Muscle layer of colon (tissue), 2 donors: ENCODE data around the gene USP9X.
A peak's percentile ranks its signal among the peaks of the same experiment; 100 is the strongest.
"Not testable (repeated sequence)": the region's sequence is repeated elsewhere in the genome, so short reads cannot be mapped to it uniquely, and the experiment has no call there.

Source experiments
- H3K27ac ChIP-seq: one replicate; pipeline ENCODE4 v1.7.0; 2013; ENCODE audit warnings: low read depth, mild to moderate bottlenecking, low read length, moderate library complexity
- H3K27me3 ChIP-seq, 2 donors: one replicate each; pipeline ENCODE4 v1.7.0; 2013; ENCODE audit warnings: low read length in 2 of 2, mild to moderate bottlenecking in 2 of 2; ENCODE audit not compliant: insufficient read depth in 2 of 2, control insufficient read depth in 1 of 2
- H3K36me3 ChIP-seq: one replicate; pipeline ENCODE4 v1.7.0; 2013; ENCODE audit warnings: mild to moderate bottlenecking, low read length; ENCODE audit not compliant: insufficient read depth
- H3K4me1 ChIP-seq: one replicate; pipeline ENCODE4 v1.7.0; 2013; ENCODE audit warnings: mild to moderate bottlenecking, low read length; ENCODE audit not compliant: insufficient read depth
- H3K4me3 ChIP-seq, 2 donors: one replicate each; pipeline ENCODE4 v1.7.0; 2013; ENCODE audit warnings: low read length in 2 of 2, low read depth in 1 of 2, mild to moderate bottlenecking in 1 of 2, moderate library complexity in 1 of 2
- H3K9ac ChIP-seq: one replicate; pipeline ENCODE4 v1.7.0; 2013; ENCODE audit warnings: low read length
- H3K9me3 ChIP-seq: one replicate; pipeline ENCODE4 v1.7.0; 2013; ENCODE audit warnings: mild to moderate bottlenecking, low read length
- donor health status: abdominal sarcoma.
- donor health status: Adenocarcinoma of cecum.

USP9X gene

GRCh38 chrX:41063276-41063675 lies 22.0 kb upstream of the USP9X start:
- not testable (repeated sequence) for H3K4me1 ChIP-seq, H3K27me3 ChIP-seq, H3K9ac ChIP-seq, H3K4me3 ChIP-seq, H3K36me3 ChIP-seq, H3K27ac ChIP-seq, H3K9me3 ChIP-seq

GRCh38 chrX:41064018-41064417 lies 21.2 kb upstream of the USP9X start:
- no peak overlapping the region for H3K4me3 ChIP-seq
- H3K4me1 ChIP-seq = no peaks in the 10 kb centered on the region
- no peaks in the 10 kb centered on the region for H3K36me3 ChIP-seq
- H3K9ac ChIP-seq = no peak overlapping the region
- H3K27me3 ChIP-seq = no peaks in the 10 kb centered on the region
- H3K9me3 ChIP-seq = no peaks in the 10 kb centered on the region
- H3K27ac ChIP-seq = no peak overlapping the region

- Histone ChIP-seq H3K27me3 (peaks cover 0 to 5% of the 10 kb centered on the region in 2 donors), H3K36me3 (no peaks in the 10 kb centered on the region), H3K4me3 (no peak overlapping the region), H3K9me3 (no peaks in the 10 kb centered on the region), H3K9ac (no peak overlapping the region), H3K27ac (no peak overlapping the region), H3K4me1 (no peaks in the 10 kb centered on the region)
These were observed 18.9 kb upstream of the USP9X start for GRCh38 chrX:41066391-41066790.

DNA sequence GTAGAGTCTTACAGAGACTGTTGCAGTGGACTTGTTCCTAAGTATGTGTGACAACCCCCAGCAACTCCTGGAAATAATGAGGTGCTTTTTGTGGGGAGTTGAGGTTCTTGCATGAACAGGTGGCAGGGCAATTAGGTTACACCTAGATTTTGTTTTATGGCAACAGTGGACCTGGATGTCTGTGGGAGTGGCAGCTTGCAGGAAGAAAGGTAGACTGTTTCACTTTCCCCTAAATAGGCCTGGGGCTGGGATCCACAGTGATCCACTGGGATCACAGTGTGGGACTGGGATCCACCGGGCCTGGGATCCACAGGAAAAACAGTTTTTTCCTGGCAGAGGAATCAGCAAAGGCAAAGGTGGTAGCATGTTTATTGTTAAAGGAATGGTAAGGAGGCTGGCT lies 18.3 kb upstream of the USP9X start:
- Histone ChIP-seq H3K9me3 (no peaks in the 10 kb centered on the region), H3K4me1 (no peaks in the 10 kb centered on the region), H3K9ac (no peak overlapping the region), H3K36me3 (no peaks in the 10 kb centered on the region), H3K4me3 (no peak overlapping the region), H3K27ac (no peak overlapping the region), H3K27me3 (peaks cover 0 to 5% of the 10 kb centered on the region in 2 donors)

- no peaks in the 10 kb centered on the region for H3K36me3 ChIP-seq
- H3K9me3 ChIP-seq = no peaks in the 10 kb centered on the region
- H3K4me1 ChIP-seq = no peaks in the 10 kb centered on the region
- H3K27ac ChIP-seq = no peak overlapping the region
- H3K4me3 ChIP-seq = no peak overlapping the region
- H3K9ac ChIP-seq = no peak overlapping the region
- H3K27me3 ChIP-seq = peaks cover 0 to 5% of the 10 kb centered on the region in 2 donors
These were observed 17.5 kb upstream of the USP9X start for GRCh38 chrX:41067721-41068120.

DNA sequence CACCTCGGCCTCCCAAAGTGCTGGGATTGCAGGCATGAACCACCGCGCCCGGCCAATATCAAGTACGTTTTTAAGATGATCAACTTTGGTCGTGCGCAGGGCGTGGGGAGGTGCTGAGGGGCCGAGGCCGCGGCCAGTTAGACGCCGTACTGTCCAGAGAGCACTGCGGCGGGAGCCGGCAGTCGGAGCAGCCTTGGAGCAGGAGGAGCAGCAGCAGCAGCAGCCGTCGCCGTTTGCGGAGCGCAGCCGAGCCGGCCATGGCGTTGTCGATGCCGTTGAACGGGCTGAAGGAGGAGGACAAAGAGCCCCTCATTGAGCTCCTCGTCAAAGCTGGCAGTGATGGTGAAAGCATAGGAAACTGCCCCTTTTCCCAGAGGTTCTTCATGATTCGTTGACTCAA lies 8.5 kb upstream of the USP9X start:
- Histone ChIP-seq H3K9ac (no peak overlapping the region), H3K36me3 (no peaks in the 10 kb centered on the region), H3K27ac (no peak overlapping the region), H3K27me3 (peaks cover 0 to 7% of the 10 kb centered on the region in 2 donors), H3K9me3 (no peaks in the 10 kb centered on the region), H3K4me1 (no peaks in the 10 kb centered on the region), H3K4me3 (no peak overlapping the region)

DNA sequence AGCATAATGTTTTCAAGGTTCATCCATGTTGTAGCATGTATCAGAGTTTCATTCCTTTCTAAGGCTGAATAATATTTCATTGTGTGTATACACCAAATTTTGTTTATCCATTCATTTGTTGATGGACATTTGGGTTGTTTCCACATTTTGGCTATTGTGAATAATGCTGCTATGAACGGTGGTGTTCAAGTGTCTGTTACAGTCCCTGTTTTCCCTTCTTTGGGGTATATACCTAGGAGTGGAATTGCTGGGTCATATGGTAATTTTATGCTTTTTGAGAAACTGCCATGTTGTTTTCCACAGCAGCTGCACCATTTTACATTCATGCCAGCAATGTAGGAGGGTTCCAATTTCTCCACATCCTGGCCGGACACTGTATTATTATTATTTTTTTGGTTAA lies 3.4 kb upstream of the USP9X start:
- Histone ChIP-seq H3K9ac (no peak overlapping the region), H3K27ac (no peak overlapping the region), H3K4me3 (no peak overlapping the region), H3K36me3 (no peaks in the 10 kb centered on the region), H3K9me3 (no peaks in the 10 kb centered on the region), H3K4me1 (peaks cover 3% of the 10 kb centered on the region), H3K27me3 (no peaks in the 10 kb centered on the region)

GRCh38 chrX:41082783-41083182 lies 2.5 kb upstream of the USP9X start:
- peaks cover 9% of the 10 kb centered on the region for H3K4me1 ChIP-seq
- no peaks in the 10 kb centered on the region for H3K36me3 ChIP-seq
- no peak overlapping the region for H3K27ac ChIP-seq
- no peaks in the 10 kb centered on the region for H3K27me3 ChIP-seq
- no peak overlapping the region for H3K4me3 ChIP-seq
- H3K9me3 ChIP-seq = no peaks in the 10 kb centered on the region
- H3K9ac ChIP-seq = no peak overlapping the region

DNA sequence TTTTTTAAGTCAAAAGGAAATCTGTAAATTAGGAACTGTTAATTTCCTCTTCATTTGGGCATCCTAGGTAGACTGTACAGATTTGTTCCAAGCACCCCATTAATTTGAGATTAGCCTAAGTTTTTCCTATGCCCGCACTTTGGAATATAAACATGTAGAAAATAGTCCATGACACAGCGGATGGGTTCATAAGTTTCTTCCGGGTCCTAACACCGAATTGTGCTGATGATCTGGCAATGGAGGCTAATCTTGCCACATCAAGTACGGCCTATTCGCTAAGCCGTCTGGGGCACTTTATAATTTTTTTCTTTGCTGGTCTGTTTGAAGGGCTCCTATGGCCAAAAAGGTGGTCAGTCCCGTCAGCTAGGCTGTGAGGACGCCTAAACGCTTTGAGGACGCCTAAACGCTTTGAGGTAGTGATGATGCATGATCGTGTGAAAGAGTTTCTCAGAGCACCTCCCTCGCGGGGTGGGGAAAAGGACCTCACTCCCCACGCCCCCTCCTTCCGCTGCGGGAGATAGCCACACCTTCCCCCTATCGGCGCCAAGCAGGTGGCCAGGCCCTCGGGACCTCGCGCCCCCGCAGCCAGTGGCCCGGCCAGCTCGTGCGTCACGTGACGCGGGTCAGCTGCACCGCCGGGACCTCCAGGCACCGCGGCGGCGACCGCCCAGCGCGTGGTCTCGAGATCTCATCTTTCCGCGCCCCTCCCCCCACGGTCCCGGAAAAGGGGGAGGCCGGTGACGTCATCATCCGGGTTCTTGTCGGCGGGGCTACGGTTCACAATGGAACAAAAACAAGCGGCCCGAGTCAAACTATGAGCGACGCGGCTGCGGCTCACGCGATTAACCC lies 977 bp upstream of the USP9X start:
- peak overlapping the region; percentile 80 for H3K9ac ChIP-seq

DNA sequence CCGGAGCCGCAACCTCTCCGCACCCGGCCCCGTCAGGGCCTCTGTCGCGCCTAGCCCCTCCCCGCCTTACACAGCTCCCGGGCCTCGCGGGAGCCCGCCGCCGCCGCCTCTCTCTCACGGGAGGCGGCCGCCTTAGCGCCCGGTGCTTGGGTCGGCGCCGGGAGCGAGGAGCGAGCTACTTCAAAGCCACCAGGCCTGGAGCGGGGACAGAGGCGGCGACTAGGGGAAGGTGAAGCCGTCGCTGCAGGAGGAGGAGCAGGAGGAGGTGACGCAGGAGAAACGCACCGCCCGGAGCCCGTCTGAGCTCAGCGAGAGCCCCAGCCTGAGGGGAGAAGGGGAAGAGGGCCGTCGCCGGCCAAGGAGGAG lies 250 bp downstream of the USP9X start:
- peak overlapping the region; percentile 63 for H3K9ac ChIP-seq
- peaks cover 30% of the 10 kb centered on the region for H3K4me1 ChIP-seq
- no peaks in the 10 kb centered on the region for H3K36me3 ChIP-seq
- peak overlapping the region; percentile 58 to 87 for H3K4me3 ChIP-seq
- peak overlapping the region; percentile 95 for H3K27ac ChIP-seq
- H3K27me3 ChIP-seq = no peaks in the 10 kb centered on the region
- no peaks in the 10 kb centered on the region for H3K9me3 ChIP-seq

More for the DNA sequence above, 977 bp upstream of the USP9X start:
- Histone ChIP-seq H3K4me3 (peak overlapping the region; percentile 55 to 58), H3K27ac (peak overlapping the region; percentile 95), H3K36me3 (no peaks in the 10 kb centered on the region), H3K9me3 (no peaks in the 10 kb centered on the region), H3K4me1 (peaks cover 22% of the 10 kb centered on the region), H3K27me3 (no peaks in the 10 kb centered on the region)

GRCh38 chrX:41085878-41086626 lies 807 bp downstream of the USP9X start:
- peak overlapping the region; percentile 58 to 87 for H3K4me3 ChIP-seq
- peaks cover 35% of the 10 kb centered on the region for H3K4me1 ChIP-seq
- H3K36me3 ChIP-seq = no peaks in the 10 kb centered on the region
- peak overlapping the region; percentile 63 for H3K9ac ChIP-seq
- H3K9me3 ChIP-seq = no peaks in the 10 kb centered on the region
- H3K27ac ChIP-seq = peak overlapping the region; percentile 95
- no peaks in the 10 kb centered on the region for H3K27me3 ChIP-seq
